Choroid plexus epithelial cell (primary cell): Measurements from ENCODE around the gene MIDN.

ENCODE experiments used
- DNase-seq: peaks from one replicate; pipeline ENCODE4 v3.0.0-alpha.2; 2010; ENCODE audit warnings: low read depth
- H3K4me3 ChIP-seq: 2 replicates; pipeline ENCODE4 v1.5.1; 2011; ENCODE audit warnings: low read depth, mild to moderate bottlenecking, control low read depth, low read length, moderate library complexity
- CTCF ChIP-seq: conservative IDR thresholded peaks from 2 replicates; pipeline ENCODE4 v1.5.1; 2011; ENCODE audit warnings: low read depth, mild to moderate bottlenecking, control low read depth, inconsistent platforms, low read length, moderate library complexity

MIDN gene

GRCh38 chr19:1288833-1289685, 40.7 kb downstream of the MIDN start:
- no peak overlapping the region for H3K4me3 ChIP-seq
- no peak for DNase-seq
- TF ChIP-seq CTCF: no peak

- no peak overlapping the region for H3K4me3 ChIP-seq
- DNase-seq: no peak
- no peak for TF ChIP-seq CTCF
Measured at GRCh38 chr19:1289686-1290025, 41.3 kb downstream of the MIDN start.

GRCh38 chr19:1290196-1290702, 41.9 kb downstream of the MIDN start:
- DNase-seq: no peak
- TF ChIP-seq CTCF: no peak
- no peak overlapping the region for H3K4me3 ChIP-seq

GRCh38 chr19:1290703-1291651, 42.6 kb downstream of the MIDN start:
- DNase-seq: no peak
- TF ChIP-seq CTCF: no peak
- no peak overlapping the region for H3K4me3 ChIP-seq

- H3K4me3 ChIP-seq: no peak overlapping the region
- no peak for DNase-seq
- no peak for TF ChIP-seq CTCF
Measured at GRCh38 chr19:1291761-1292418, 43.5 kb downstream of the MIDN start.

- no peak for DNase-seq
- H3K4me3 ChIP-seq: no peak overlapping the region
- TF ChIP-seq CTCF: no peak
Measured at GRCh38 chr19:1292419-1293151, 44.2 kb downstream of the MIDN start.
